Peyer's patch (tissue), 4 donors: ENCODE results near the gene UVRAG.

ENCODE experiments used
- POLR2A ChIP-seq, 2 donors: fragments of 450-650 bp; IDR thresholded peaks; one replicate each; pipeline ENCODE4 v1.5.1; 2017; ENCODE audit warnings: antibody characterized with exemption in 2 of 2, mild to moderate bottlenecking in 2 of 2, moderate library complexity in 2 of 2
- TF ChIP-seq, protein P1 (sequence below), 6 experiments: fragments of 450-650 bp in 4 of 6; fragments of 200-600 bp in 2 of 6; sonication (generic) in 1 of 6; IDR thresholded peaks; one replicate each; pipeline ENCODE4 v1.5.1; 2017 to 2019; ENCODE audit warnings: antibody characterized with exemption in 6 of 6, mild to moderate bottlenecking in 3 of 6, moderate library complexity in 1 of 6

GRCh38 chr11:76107971-76108370 is 293.0 kb downstream of the UVRAG start:
- TF ChIP-seq, protein P1, sequence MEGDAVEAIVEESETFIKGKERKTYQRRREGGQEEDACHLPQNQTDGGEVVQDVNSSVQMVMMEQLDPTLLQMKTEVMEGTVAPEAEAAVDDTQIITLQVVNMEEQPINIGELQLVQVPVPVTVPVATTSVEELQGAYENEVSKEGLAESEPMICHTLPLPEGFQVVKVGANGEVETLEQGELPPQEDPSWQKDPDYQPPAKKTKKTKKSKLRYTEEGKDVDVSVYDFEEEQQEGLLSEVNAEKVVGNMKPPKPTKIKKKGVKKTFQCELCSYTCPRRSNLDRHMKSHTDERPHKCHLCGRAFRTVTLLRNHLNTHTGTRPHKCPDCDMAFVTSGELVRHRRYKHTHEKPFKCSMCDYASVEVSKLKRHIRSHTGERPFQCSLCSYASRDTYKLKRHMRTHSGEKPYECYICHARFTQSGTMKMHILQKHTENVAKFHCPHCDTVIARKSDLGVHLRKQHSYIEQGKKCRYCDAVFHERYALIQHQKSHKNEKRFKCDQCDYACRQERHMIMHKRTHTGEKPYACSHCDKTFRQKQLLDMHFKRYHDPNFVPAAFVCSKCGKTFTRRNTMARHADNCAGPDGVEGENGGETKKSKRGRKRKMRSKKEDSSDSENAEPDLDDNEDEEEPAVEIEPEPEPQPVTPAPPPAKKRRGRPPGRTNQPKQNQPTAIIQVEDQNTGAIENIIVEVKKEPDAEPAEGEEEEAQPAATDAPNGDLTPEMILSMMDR (IDR thresholded peaks at IDR 0.05), result no peak
- no peak for TF ChIP-seq POLR2A (IDR thresholded peaks at IDR 0.05)
